KG1 (cell line): ENCODE measurements around the gene AQP5.

Experiments used
- DNase-seq: peaks from one replicate; lab custom pipeline; 2025; lab: John Stamatoyannopoulos, UW

AQP5 gene

DNA sequence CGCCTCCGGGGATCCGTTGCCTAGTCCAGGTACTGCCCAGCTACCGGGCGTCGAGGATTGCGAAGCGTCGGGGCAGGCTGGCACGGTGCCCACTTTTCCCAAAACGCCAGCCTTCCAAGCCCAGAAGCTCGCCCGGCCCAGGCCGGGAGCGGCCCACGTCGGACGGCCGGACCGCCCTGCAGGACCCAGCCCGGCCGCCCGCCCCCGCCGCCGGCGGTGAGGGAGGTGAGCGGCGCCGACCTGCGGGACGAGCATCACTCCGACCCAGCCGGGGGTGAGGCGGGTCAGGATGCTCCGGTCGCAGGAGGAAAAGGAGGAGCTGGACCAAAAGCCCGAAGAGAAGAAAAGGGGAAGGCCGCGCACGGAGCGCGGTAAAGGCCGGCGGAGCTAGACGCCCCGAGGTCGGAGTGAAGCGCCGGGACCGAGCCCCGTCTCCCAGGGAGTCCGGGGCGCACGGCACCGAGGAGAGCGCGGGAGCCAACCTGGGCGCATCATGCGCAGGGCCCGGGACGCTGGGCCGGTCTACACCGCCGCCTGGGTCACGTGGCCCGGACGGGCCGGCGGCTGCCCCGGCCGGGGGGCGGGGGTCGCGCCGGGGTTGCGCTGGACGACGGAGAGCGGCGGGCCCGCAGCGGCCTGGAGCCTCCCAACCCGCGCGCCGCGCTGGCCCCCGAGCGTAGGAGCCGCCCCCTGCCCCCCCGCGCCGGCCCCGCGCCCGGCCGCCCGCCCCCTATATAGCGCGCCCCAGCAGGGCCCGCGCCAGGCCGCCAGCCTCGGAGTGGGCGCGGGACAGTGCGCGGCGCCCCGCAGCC, at the start of gene AQP5:
AQP5 (plus strand) TSS at position 762 of the 812 bp plus-strand sequence. CDS start 146 bp downstream, outside the sequence.
- no peak for DNase-seq

- DNase-seq, result no peak
These were observed 49.1 kb upstream of the AQP5 start for GRCh38 chr12:49912345-49913255.

DNA sequence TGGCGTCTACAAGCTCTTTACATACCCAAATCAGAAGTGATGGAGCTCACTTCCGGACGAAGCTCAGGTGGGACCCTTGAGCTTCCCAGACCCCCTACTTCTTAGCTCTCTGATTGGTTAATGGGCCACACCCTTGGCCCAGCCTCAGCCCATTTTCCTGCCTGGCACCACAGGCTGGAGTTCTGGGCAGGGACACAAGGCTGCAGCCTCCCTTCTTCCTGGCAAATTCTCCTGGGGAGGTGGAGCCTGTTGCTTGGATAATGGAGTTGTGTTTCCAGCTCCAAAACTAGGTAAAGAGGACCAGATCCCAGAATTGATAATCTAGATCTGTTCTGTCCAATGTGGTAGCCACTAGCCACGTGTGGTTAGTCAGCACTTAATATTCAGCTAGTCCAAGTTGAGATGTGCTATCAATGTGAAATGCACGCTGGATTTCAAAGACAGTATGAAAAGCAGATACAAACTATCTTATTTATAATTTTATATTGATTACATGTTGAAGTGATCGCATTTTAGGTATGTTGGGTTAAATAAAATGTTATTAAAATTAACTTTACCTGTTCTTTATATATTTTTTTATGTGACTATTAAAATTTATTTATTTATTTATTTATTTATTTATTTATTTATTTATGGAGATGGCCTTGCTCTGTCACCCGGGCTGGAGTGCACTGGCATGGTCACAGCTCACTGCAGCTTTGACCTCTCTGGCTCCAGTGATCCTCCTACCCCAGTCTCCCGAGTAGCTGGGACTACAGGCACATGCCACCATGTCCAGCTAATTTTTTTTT, 45.3 kb upstream of the AQP5 start:
- DNase-seq, result no peak

DNA sequence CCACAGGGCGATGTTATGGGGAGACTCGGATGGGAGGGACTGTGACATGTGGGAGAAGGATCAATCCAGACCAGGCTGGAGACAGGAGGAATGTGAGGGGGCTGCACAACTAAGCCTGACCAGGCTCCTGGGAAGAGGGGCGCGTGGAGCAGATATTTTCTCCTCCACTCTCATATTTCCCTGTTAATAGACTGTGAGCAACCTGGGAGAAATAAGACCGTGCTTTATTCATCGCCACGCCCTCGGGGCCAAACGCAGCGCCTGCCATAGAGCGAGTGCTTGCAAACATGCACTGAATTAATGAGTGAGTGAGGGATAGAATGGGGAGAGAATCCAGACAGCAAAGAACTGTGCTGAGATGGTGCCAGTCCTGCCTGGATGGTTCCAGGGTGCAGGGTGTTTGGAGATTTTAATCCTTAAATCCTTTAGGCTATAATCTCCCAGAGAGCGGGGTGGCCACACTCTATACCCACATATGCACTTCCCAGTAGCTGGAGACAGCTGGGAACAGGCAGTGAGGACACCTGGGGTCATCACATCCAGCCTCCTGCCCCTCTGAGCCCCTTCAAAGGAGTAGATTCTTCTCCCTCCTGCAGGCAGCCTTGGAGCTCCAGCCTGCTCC, 44.4 kb upstream of the AQP5 start:
- no peak for DNase-seq

GRCh38 chr12:49917788-49918173, 43.9 kb upstream of the AQP5 start:
- DNase-seq, result no peak

DNA sequence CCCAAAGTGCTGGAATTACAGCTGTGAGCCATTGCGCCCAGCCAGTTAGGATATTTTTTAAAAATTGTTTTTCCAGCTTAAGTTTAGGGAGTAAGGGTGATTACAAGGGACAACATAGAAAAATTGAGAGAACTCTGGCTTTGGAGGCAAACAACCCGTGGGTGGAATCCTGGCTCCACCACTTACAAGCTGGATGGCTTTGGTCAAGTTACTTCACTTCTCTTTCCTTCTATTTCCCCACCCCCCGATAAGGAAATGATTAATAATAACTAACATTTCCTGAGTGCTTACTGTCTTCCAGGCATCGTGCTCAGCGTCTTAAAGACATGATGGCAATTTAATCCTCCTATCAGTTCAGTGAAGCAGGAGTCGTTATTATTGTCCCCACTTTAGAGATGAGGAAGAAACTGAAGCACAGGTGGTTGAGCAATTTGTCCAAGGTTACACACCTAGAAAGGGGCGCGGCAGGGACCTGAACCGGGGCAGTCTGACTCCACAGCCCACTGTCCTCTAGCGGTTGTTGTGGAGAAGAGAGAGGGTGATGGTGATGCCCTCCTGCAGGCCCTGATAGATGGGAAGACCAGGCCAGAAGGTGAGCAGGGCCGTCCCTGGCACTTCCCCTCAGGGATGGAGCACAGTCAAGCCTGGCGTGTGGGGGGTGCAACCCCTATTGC, 41.3 kb upstream of the AQP5 start:
- no peak for DNase-seq

DNA sequence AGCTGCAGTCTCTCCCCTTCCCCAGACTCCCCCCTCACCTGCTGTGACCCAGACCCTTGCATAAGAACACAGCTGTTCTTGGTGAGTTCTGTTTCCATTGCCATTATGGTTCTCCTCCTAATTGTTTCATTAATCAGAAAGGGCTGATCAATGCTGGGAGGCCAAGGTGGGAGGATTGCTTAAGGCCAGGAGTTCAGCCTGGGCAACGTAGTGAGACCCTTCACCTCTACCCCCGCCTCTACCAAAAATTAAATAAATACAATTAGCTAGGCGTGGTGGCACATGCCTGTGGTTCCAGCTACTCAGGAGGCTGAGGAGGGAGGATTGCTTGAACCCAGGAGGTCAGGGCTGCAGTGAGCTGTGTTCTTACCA, 40.8 kb upstream of the AQP5 start:
- no peak for DNase-seq

DNA sequence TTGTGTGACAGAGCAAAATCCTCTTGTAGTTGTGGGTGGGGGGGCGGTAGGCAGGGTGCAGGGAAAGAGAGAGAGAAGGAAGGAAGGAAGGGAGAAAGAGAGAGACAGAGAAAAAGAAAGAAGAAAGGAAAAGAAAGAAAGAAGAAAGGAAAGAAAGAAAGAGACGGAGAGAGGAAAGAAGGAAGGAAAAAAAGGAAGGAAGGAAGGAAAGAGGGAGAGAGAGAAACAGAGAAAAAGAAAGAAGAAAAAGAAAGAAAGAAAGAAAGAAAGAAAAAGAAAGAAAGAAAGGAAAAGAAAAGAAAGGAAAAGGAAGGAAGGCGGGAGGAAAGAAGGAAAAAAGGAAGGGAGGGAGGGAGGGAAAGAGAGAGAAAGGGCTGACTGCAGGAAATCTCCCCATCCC, 40.4 kb upstream of the AQP5 start:
- DNase-seq, result no peak

- DNase-seq, result no peak
These were observed 39.7 kb upstream of the AQP5 start for GRCh38 chr12:49921936-49922335.

DNA sequence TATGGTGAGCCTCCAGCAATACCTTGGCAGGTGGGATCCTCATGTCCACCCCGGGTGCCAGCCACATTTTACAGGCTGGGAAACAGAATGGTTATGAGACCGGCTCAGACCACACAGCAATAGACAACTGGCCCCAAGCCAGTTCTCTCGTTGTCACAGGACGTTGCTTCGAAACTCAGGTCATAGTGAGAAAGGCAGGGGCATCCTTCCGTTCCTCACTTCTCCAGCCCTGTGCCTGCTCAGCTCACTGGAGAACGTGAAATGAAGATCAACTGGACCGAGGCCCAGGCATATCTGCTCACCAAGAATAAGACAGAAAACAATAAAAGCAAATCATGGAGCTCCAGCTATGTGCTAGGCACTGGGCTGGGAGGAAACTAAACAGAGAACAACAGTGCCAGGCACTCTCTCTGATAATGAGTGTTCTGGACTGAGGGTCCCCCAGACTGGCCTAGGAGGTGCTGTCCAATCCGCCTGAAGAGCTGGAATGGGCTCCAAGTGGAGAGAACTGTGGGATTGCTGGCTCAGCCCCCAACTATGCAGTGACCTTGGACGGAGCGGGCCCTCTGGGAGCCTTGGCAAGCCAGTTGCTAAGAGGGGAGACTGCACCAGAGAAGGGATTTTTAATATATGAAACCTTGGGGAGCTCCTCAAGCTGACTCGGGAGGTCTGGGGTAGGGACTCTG, 39.2 kb upstream of the AQP5 start:
- DNase-seq, result no peak

- DNase-seq, result no peak
These were observed 38.5 kb upstream of the AQP5 start for GRCh38 chr12:49923035-49923644.

DNA sequence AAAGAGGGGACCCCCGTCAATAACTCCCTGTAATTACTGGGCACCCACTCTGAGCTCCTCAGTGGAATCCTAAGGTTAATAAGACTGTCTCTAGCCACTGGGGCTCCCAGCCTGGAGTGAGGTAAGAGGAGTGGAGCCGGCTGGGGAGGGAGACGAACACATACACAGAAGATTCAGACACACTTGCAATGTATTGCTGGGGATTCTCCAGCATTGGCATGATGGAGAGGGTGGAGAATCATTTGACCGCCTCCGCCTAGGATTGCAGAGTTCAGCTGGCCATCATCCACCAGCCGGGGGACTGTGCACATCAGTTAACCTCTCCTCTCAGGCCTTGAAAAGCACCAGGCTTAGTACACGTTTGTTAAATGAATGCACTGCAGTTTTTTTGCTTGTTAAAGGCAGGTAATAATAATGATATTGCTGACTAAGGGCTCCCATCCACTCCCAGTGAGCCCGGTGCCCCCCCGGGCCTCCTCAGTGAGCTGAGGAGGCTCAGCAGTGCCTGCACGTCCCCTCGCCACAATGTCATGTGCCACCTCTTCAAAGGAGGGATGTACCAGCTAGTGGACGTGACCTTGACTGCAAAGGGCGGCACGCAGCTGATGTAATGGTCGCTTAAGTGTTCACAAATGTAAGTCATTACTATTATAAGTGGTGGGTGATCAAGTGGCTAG, 37.7 kb upstream of the AQP5 start:
- no peak for DNase-seq

- DNase-seq, result no peak
These were observed 36.9 kb upstream of the AQP5 start for GRCh38 chr12:49924628-49925246.

- DNase-seq, result no peak
These were observed 36.1 kb upstream of the AQP5 start for GRCh38 chr12:49925433-49926204.

DNA sequence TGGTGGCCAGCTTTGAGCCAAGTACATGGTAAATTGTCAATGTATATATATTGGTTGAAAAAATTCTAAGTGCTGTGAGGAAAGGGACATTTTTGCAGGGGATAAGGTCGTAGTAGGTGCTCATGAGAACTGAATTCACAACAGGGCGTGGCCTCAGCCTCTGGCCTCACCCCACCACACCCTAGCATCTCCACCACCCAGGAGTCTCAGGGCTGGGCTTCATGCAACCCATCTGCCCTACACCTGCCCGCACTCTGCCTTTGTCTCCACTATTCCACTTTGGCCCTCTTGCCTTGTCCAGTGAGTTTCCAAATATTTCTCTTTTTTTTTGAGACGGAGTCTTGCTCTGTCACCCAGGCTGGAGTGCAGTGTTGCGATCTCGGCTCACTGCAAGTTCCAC, 33.2 kb upstream of the AQP5 start:
- DNase-seq, result no peak

- no peak for DNase-seq
These were observed 32.1 kb upstream of the AQP5 start for GRCh38 chr12:49929581-49929980.

- DNase-seq, result no peak
These were observed 31.0 kb upstream of the AQP5 start for GRCh38 chr12:49930515-49931288.

GRCh38 chr12:49932023-49932422, 29.6 kb upstream of the AQP5 start:
- no peak for DNase-seq
